ENCODE results near the gene ST6GALNAC1.
A peak's percentile ranks its signal among the peaks of the same experiment; 100 is the strongest.
"Not testable (repeated sequence)": the region's sequence is repeated elsewhere in the genome, so short reads cannot be mapped to it uniquely, and the experiment has no call there.

ST6GALNAC1 gene

GRCh38 chr17:76611758-76612157, 31.8 kb downstream of the ST6GALNAC1 start:
- DNase-seq (ENCODE audit: low spot score) = no peak
- ATAC-seq (ENCODE audit: low read depth) = no peak
- H3K4me3 ChIP-seq (ENCODE audit: severe bottlenecking) = no peak overlapping the region
- no peaks in the 10 kb centered on the region for H3K4me1 ChIP-seq (ENCODE audit: insufficient read depth, poor library complexity, severe bottlenecking)
- no peak overlapping the region for H3K27ac ChIP-seq (ENCODE audit: poor library complexity, severe bottlenecking)
- TF ChIP-seq, protein P1, sequence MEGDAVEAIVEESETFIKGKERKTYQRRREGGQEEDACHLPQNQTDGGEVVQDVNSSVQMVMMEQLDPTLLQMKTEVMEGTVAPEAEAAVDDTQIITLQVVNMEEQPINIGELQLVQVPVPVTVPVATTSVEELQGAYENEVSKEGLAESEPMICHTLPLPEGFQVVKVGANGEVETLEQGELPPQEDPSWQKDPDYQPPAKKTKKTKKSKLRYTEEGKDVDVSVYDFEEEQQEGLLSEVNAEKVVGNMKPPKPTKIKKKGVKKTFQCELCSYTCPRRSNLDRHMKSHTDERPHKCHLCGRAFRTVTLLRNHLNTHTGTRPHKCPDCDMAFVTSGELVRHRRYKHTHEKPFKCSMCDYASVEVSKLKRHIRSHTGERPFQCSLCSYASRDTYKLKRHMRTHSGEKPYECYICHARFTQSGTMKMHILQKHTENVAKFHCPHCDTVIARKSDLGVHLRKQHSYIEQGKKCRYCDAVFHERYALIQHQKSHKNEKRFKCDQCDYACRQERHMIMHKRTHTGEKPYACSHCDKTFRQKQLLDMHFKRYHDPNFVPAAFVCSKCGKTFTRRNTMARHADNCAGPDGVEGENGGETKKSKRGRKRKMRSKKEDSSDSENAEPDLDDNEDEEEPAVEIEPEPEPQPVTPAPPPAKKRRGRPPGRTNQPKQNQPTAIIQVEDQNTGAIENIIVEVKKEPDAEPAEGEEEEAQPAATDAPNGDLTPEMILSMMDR (IDR thresholded peaks at IDR 0.05; ENCODE audit: poor library complexity, severe bottlenecking) = no peak
- no peaks in the 10 kb centered on the region for H3K36me3 ChIP-seq (ENCODE audit: low read depth)
- no peaks in the 10 kb centered on the region for H3K27me3 ChIP-seq (ENCODE audit: insufficient read depth, poor library complexity, severe bottlenecking)
- H3K9me3 ChIP-seq (ENCODE audit: severe bottlenecking) = no peaks in the 10 kb centered on the region

GRCh38 chr17:76611080-76611749, 32.3 kb downstream of the ST6GALNAC1 start:
- not testable (repeated sequence) for DNase-seq (ENCODE audit: low spot score); H3K9me3 ChIP-seq (ENCODE audit: severe bottlenecking); H3K4me3 ChIP-seq (ENCODE audit: severe bottlenecking); H3K36me3 ChIP-seq (ENCODE audit: low read depth); H3K27ac ChIP-seq (ENCODE audit: poor library complexity, severe bottlenecking); H3K27me3 ChIP-seq (ENCODE audit: insufficient read depth, poor library complexity, severe bottlenecking); H3K4me1 ChIP-seq (ENCODE audit: insufficient read depth, poor library complexity, severe bottlenecking)
- ATAC-seq (ENCODE audit: low read depth) = peak; percentile 35; the same call in 1 of the 3 replicates

GRCh38 chr17:76606685-76607084, 36.9 kb downstream of the ST6GALNAC1 start:
- H3K4me3 ChIP-seq (ENCODE audit: severe bottlenecking); H3K9me3 ChIP-seq (ENCODE audit: severe bottlenecking); H3K27me3 ChIP-seq (ENCODE audit: insufficient read depth, poor library complexity, severe bottlenecking); H3K27ac ChIP-seq (ENCODE audit: poor library complexity, severe bottlenecking); ATAC-seq (ENCODE audit: low read depth); DNase-seq (ENCODE audit: low spot score); H3K36me3 ChIP-seq (ENCODE audit: low read depth): not testable (repeated sequence)
- H3K4me1 ChIP-seq (ENCODE audit: insufficient read depth, poor library complexity, severe bottlenecking) = peaks cover 11% of the 10 kb centered on the region

DNA sequence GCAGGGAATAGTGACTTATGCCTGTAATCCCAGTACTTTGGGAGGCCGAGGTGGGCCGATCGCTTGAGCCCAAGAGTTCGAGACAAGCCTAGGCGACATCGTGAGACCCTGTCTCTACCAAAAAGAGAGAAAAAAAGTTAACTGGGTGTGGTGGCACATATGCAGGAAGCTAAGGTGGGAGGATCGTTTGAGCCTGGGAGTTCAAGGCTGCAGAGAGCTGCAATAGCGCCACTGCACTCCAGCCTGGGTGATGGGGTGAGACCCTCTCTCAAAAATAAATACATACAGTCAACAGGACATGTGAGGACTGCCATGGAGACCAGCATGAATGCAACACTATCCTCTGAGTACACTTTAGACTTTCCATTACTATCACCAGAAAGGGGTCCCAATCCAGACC, 42.5 kb downstream of the ST6GALNAC1 start:
- no peak for DNase-seq (ENCODE audit: low spot score)
- Histone ChIP-seq H3K36me3 (ENCODE audit: low read depth) (no peaks in the 10 kb centered on the region), H3K27me3 (ENCODE audit: insufficient read depth, poor library complexity, severe bottlenecking) (no peaks in the 10 kb centered on the region), H3K4me1 (ENCODE audit: insufficient read depth, poor library complexity, severe bottlenecking) (peaks cover 39% of the 10 kb centered on the region), H3K27ac (ENCODE audit: poor library complexity, severe bottlenecking) (peak overlapping the region; percentile 60), H3K9me3 (ENCODE audit: severe bottlenecking) (peaks cover 3% of the 10 kb centered on the region), H3K4me3 (ENCODE audit: severe bottlenecking) (no peak overlapping the region)
- no peak for ATAC-seq (ENCODE audit: low read depth)
- TF ChIP-seq, protein P1 (IDR thresholded peaks at IDR 0.05; ENCODE audit: poor library complexity, severe bottlenecking) = no peak

DNA sequence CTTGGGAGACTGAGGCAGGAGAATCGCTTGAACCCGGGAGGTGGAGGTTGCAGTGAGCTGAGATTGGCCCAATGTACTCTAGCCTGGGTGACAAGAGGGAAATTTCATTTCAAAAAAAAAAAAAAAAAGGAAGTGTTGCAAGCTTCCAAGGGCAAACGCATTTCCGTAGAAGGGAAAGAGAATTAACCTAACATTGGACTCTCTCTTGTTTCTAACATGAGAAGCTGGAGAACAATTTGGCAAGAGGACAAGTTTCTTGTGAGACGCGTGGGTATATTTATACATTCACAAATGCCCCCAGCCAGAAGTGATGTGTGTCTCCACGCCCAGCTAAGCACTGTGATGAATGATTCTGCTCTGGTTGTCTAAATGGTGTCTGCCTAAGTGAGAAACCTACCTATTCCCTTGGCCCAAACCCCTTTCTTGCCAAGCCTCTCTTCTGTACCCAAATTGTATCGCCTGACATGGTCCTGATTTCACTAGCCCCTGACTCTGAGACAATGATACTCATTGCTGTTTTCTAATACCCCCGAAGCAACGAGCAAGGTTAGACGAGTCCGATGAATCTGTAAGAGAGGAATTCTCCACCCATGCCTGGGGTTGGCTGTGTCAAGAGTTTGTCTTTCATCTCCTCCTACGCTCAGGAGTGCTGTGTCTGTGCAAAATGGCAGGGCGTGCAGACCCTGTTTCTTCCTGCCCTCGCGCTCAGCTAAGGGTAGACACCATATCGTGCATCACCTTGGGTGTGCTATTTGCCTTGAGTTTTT, 43.7 kb downstream of the ST6GALNAC1 start:
- Histone ChIP-seq H3K27me3 (ENCODE audit: insufficient read depth, poor library complexity, severe bottlenecking) (no peaks in the 10 kb centered on the region), H3K9me3 (ENCODE audit: severe bottlenecking) (peaks cover 3% of the 10 kb centered on the region), H3K4me1 (ENCODE audit: insufficient read depth, poor library complexity, severe bottlenecking) (peaks cover 39% of the 10 kb centered on the region), H3K27ac (ENCODE audit: poor library complexity, severe bottlenecking) (no peak overlapping the region), H3K36me3 (ENCODE audit: low read depth) (no peaks in the 10 kb centered on the region), H3K4me3 (ENCODE audit: severe bottlenecking) (no peak overlapping the region)
- no peak for DNase-seq (ENCODE audit: low spot score)
- ATAC-seq (ENCODE audit: low read depth) = no peak
- TF ChIP-seq, protein P1 (IDR thresholded peaks at IDR 0.05; ENCODE audit: poor library complexity, severe bottlenecking) = no peak
